GM20431 (cell line): ENCODE results near the gene C17orf78.
"Not testable (repeated sequence)": the region's sequence is repeated elsewhere in the genome, so short reads cannot be mapped to it uniquely, and the experiment has no call there.

Experiments
- in situ Hi-C: fragments of 300-500 bp; cut with MseI, MboI; formaldehyde crosslinking; loops from one replicate; pipeline ENCODE4 v1.15.0; 2020; ENCODE audit warnings: low sequenced_read_pairs; ENCODE audit not compliant: unreplicated experiment

The C17orf78 gene

GRCh38 chr17:37425268-37425667 lies 49.5 kb downstream of the C17orf78 start:
- in situ Hi-C loops = no loop called here

DNA sequence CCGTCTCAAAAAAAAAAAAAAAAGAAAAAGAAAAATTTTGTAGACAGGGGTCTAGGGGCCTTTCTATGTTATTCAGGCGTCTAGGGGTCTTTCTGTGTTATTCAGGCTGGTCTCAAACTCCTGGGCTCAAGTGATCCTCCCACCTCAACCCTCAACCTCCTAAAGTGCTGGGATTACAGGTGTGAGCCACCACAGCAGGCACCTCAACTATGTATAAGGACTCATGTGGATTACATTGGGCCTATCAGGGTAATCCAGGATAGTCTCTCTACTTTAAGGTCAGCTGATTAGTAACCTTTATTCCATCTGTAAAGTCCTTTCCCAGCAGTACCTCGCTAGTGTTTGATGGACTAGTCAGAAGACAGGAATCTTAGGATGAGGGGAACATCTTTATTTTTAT lies 53.3 kb downstream of the C17orf78 start:
- in situ Hi-C loops = no loop called here

- in situ Hi-C loops = no loop called here
Observed at GRCh38 chr17:37429453-37429852, 53.7 kb downstream of the C17orf78 start.

DNA sequence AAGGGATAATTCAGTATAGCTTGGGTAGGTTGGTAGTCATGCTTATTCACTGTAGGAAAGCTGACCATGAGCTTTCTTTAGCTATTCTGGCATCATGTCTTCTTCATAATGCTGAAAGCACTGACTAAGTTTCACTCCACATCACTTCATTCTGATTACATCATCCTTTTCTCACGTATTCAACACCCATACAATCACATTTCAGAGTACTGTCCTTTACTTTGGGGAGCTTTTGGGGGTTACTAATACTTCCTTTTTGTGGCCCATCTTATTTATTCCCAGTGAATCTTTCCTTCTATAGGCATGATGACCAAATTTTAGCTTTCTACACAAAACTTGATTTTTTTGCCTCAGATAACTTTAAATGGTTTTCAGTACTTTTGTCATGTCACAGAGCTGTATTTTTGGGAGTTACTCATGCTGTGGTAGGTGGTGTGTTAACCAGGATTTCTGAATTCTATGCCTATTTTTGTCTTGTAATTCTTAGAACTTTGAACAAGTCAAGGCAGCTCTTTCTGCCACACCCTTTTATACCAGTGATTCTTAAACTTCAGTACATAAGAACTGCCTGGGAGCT lies 54.4 kb downstream of the C17orf78 start:
- in situ Hi-C loops = no loop called here

- in situ Hi-C loops = no loop called here
Observed at GRCh38 chr17:37432671-37433070, 56.9 kb downstream of the C17orf78 start.

GRCh38 chr17:37438141-37438540 lies 62.4 kb downstream of the C17orf78 start:
- in situ Hi-C loops = no loop called here

GRCh38 chr17:37440424-37440823 lies 64.6 kb downstream of the C17orf78 start:
- in situ Hi-C loops = no loop called here

- in situ Hi-C loops = not testable (repeated sequence)
Observed at GRCh38 chr17:37441369-37442014, 65.7 kb downstream of the C17orf78 start.
